K562 (cell line): ENCODE data around the gene CDK5RAP3. TPM values are rescaled to one million over a fixed set of nuclear protein-coding genes. Genes with fewer than 3 reads are reported as not detected.

ENCODE experiments used
- ATAC-seq: fragments of 200-7000 bp; cut with Tn5 transposase; 3 replicates; pipeline ENCODE4 v1.9.1; 2020; ENCODE audit warnings: moderate library complexity
- BruUV-seq: library from RNA; stranded (reverse); fragments of 400-500 nt; replicated peaks from 2 replicates; lab custom pipeline; 2021; lab: Mats Ljungman, UMichigan
- CTCF ChIA-PET: fragments of 300-600 bp; formaldehyde crosslinking; extraction: SDS; loops from one replicate; lab custom pipeline; 2021; ENCODE audit warnings: low intra/inter-chr PET ratio; lab: Yijun Ruan, JAX
- POLR2A ChIA-PET: fragments of 300-600, 350-650 bp; sonication (Branson Sonifier 250); formaldehyde crosslinking; extraction: SDS; loops from one replicate; lab custom pipeline; 2021; ENCODE audit warnings: antibody characterized with exemption, inconsistent platforms; lab: Yijun Ruan, JAX
- DNase-seq, 4 experiments: peaks; one replicate each; pipeline versions ENCODE4 v3.0.0 to v3.0.0-alpha.2; 2011 to 2018; ENCODE audit warnings: low spot score in 3 of 4, mixed read lengths in 3 of 4; ENCODE audit errors: extremely low read depth in 1 of 4
- FAIRE-seq: peaks from 2 replicates; lab custom pipeline; 2011; peaks lifted over from hg19 to GRCh38; lab: Jason Lieb, UNC
- H2AFZ ChIP-seq: 2 replicates; pipeline ENCODE4 v1.6.0; 2011; ENCODE audit warnings: low read depth, low read length, control low read depth, inconsistent platforms
- H3K27ac ChIP-seq: fragments of 200-600 bp; 3 replicates; pipeline ENCODE4 v1.8.0; 2011; ENCODE audit warnings: low read depth, mild to moderate bottlenecking, control low read depth, inconsistent platforms, low read length, moderate library complexity, mixed read lengths; ENCODE audit errors: extremely low read depth
- H3K27me3 ChIP-seq, 2 experiments: fragments of 300-600 bp in 1 of 2; 2 replicates in 1 of 2; 3 replicates in 1 of 2; pipeline versions ENCODE4 v1.6.0 to v1.8.0; 2011; ENCODE audit warnings: inconsistent platforms in 2 of 2, low read length in 2 of 2, mild to moderate bottlenecking in 1 of 2, mixed read lengths in 1 of 2, moderate library complexity in 1 of 2; ENCODE audit not compliant: control insufficient read depth in 2 of 2, insufficient read depth in 2 of 2
- H3K36me3 ChIP-seq: fragments of 300-600 bp; 3 replicates; pipeline ENCODE4 v1.8.0; 2011; ENCODE audit warnings: mild to moderate bottlenecking, low read length, inconsistent platforms; ENCODE audit not compliant: control insufficient read depth, insufficient read depth
- H3K4me1 ChIP-seq, 2 experiments: fragments of 200-600 bp in 1 of 2; replicated peaks in 1 of 2; 2 replicates in 1 of 2; 3 replicates in 1 of 2; pipeline versions ENCODE4 v1.5.1 to v1.8.0; 2011; ENCODE audit warnings: inconsistent platforms in 2 of 2, low read length in 2 of 2, mild to moderate bottlenecking in 1 of 2, mixed read lengths in 1 of 2, moderate library complexity in 1 of 2; ENCODE audit not compliant: control insufficient read depth in 2 of 2, insufficient read depth in 2 of 2
- H3K4me2 ChIP-seq: 2 replicates; pipeline ENCODE4 v1.6.1; 2011; ENCODE audit warnings: low read length, control low read depth, inconsistent platforms, mixed read lengths; ENCODE audit not compliant: insufficient read depth
- H3K4me3 ChIP-seq: fragments of 200-600 bp; sonication (generic), shearing (Covaris generic); 2 replicates; pipeline ENCODE4 v1.5.1; 2016; ENCODE audit warnings: control low read depth, inconsistent platforms
- H3K79me2 ChIP-seq: fragments of 200-600 bp; 3 replicates; pipeline ENCODE4 v1.8.0; 2011; ENCODE audit warnings: low read length, inconsistent platforms; ENCODE audit not compliant: control insufficient read depth, insufficient read depth
- H3K9ac ChIP-seq, 2 experiments: 2 replicates each; pipeline versions ENCODE4 v1.6.0 to v1.6.1; 2011; ENCODE audit warnings: low read depth in 2 of 2, low read length in 2 of 2, control low read depth in 1 of 2, inconsistent platforms in 1 of 2, mild to moderate bottlenecking in 1 of 2, mixed read lengths in 1 of 2; ENCODE audit not compliant: insufficient read depth in 1 of 2
- H3K9me1 ChIP-seq: one replicate; pipeline ENCODE4 v1.6.0; 2011; ENCODE audit warnings: inconsistent platforms, mild to moderate bottlenecking, low read length, moderate library complexity; ENCODE audit not compliant: control insufficient read depth, insufficient read depth
- H3K9me3 ChIP-seq: replicated peaks from 2 replicates; pipeline ENCODE4 v1.5.1; 2011; ENCODE audit warnings: low read depth, low read length, inconsistent platforms; ENCODE audit not compliant: control insufficient read depth, insufficient read depth
- H4K20me1 ChIP-seq: replicated peaks from 2 replicates; pipeline ENCODE4 v1.6.1; 2011; ENCODE audit warnings: low read length, inconsistent platforms, mixed read lengths; ENCODE audit not compliant: control insufficient read depth, insufficient read depth
- CBX5 ChIP-seq: IDR thresholded peaks from 2 replicates; pipeline ENCODE4 v1.6.1; 2014; ENCODE audit warnings: low read depth, borderline replicate concordance
- CHAMP1 ChIP-seq: fragments of 450-650 bp; IDR thresholded peaks from 2 replicates; pipeline ENCODE4 v1.6.1; 2016; ENCODE audit warnings: mild to moderate bottlenecking
- ELF2 ChIP-seq: fragments of 250-450 bp; sonication (Bioruptor Pico); IDR thresholded peaks from 2 replicates; pipeline ENCODE4 v1.5.0; 2021; ENCODE audit warnings: mild to moderate bottlenecking
- HSF4 ChIP-seq: fragments of 250-450 bp; sonication (Bioruptor Pico); IDR thresholded peaks from 2 replicates; pipeline ENCODE4 v2.1.2; 2022; ENCODE audit warnings: mild to moderate bottlenecking, moderate library complexity, borderline replicate concordance
- POLR2B ChIP-seq: fragments of 450-650 bp; IDR thresholded peaks from 2 replicates; pipeline ENCODE4 v1.6.1; 2018; ENCODE audit warnings: low read depth; ENCODE audit not compliant: partially characterized antibody
- POLR2G ChIP-seq: fragments of 200-400 bp; formaldehyde crosslinking; IDR thresholded peaks from 2 replicates; pipeline ENCODE4 v1.6.1; 2017; ENCODE audit warnings: low read depth, mild to moderate bottlenecking, antibody characterized with exemption, low read length, moderate library complexity
- RBM25 ChIP-seq: fragments of 200-400 bp; formaldehyde crosslinking; IDR thresholded peaks from 2 replicates; pipeline ENCODE4 v1.6.1; 2018; ENCODE audit warnings: low read length, low read depth, moderate library complexity; ENCODE audit not compliant: severe bottlenecking
- RBM39 ChIP-seq: fragments of 200-400 bp; formaldehyde crosslinking; optimal IDR thresholded peaks from 2 replicates; pipeline ENCODE3; 2018; ENCODE audit warnings: low read depth, low read length
- ZNF274 ChIP-seq: IDR thresholded peaks from 2 replicates; pipeline ENCODE4 v1.6.1; 2011; ENCODE audit warnings: low read depth, mild to moderate bottlenecking, low read length, moderate library complexity, borderline replicate concordance
- ZNF436 ChIP-seq: fragments of 250-450, 450-650 bp; sonication (Bioruptor Pico); formaldehyde crosslinking; IDR thresholded peaks from 2 replicates; pipeline ENCODE4 v1.7.0; 2020; ENCODE audit warnings: mild to moderate bottlenecking
- ZNF592 ChIP-seq: fragments of 450-650 bp; IDR thresholded peaks from 2 replicates; pipeline ENCODE4 v1.6.1; 2017; ENCODE audit warnings: antibody characterized with exemption, mild to moderate bottlenecking
- ZNF740 ChIP-seq, 3 experiments: fragments of 200-800 bp in 1 of 3; sonication (Bioruptor generic) in 1 of 3; sonication (generic) in 1 of 3; formaldehyde crosslinking in 1 of 3; IDR thresholded peaks; 2 replicates each; pipeline versions ENCODE4 v1.6.1 to v1.8.0; 2016 to 2022; ENCODE audit warnings: mild to moderate bottlenecking in 2 of 3, missing compliant biosample characterization in 2 of 3, missing genetic modification characterization in 2 of 3, missing genetic modification reagents in 1 of 3
- WGBS: fragments of 100-300 bp; shearing (Covaris generic); methylation state at CpG from one replicate; pipeline ENCODE4 v1.1.6; 2016; ENCODE audit warnings: low coverage, mixed read lengths; ENCODE audit not compliant: insufficient coverage; ENCODE audit errors: missing lambda C conversion rate; 5-methylcytosine and 5-hydroxymethylcytosine counted together
- in situ Hi-C: fragments of 300-500 bp; cut with MboI; formaldehyde crosslinking; loops from 4 replicates; pipeline ENCODE4 v1.15.0; 2018; ENCODE audit warnings: inconsistent platforms, mixed read lengths
- intact Hi-C: fragments of 100-400 bp; cut with micrococcal nuclease; formaldehyde crosslinking; loops from 2 replicates; pipeline ENCODE4 v1.14.2; 2022
- polyA plus RNA-seq, 8 experiments: library from polyadenylated mRNA; depleted of rRNA in 4 of 8; stranded (reverse) in 5 of 8; unstranded in 3 of 8; fragments of >200 nt; fragmentation: Nextera tagmentation in 2 of 8; fragmentation: Illumina TruSeq in 1 of 8; extraction: Ambion mirVana in 2 of 8; extraction: Trizol in 1 of 8; gene quantifications; 2 replicates each; pipeline versions ENCODE4 v1.2.1 to v1.2.3, GENCODE V29; 2011 to 2014; ENCODE audit warnings: inconsistent platforms in 1 of 8, missing spikeins in 1 of 8
- total RNA-seq, 7 experiments: library from RNA; depleted of rRNA in 6 of 7; stranded (reverse); fragments of >200 nt in 6 of 7; fragmentation: Illumina TruSeq in 2 of 7; extraction: Trizol in 2 of 7; gene quantifications; 2 replicates each; pipeline versions ENCODE4 v1.2.1 to v1.2.3, GENCODE V29; 2011 to 2021; ENCODE audit warnings: low replicate concordance in 1 of 7

CDK5RAP3 gene
- total and polyA plus RNA-seq, 9 of the 15 experiments (the other 6 are each of a cell fraction or from before 2014, with no cell fraction given), result 44.2 to 202 (median 91.5) TPM

GRCh38 chr17:47993031-47993564, 22.2 kb downstream of the CDK5RAP3 start (continued):
- TF ChIP-seq ZNF592 (no peak), POLR2G (no peak), CBX5 (no peak), RBM25 (no peak), ZNF274 (no peak)

- DNase-seq, result no peak
- no peak overlapping the region for H3K9ac ChIP-seq
- H2AFZ ChIP-seq, result no peak overlapping the region
- H3K27me3 ChIP-seq, result no peaks in the 10 kb centered on the region
- FAIRE-seq, result no peak
- intact Hi-C loops (no loop called here), in situ Hi-C loops (no loop called here)
- H3K4me1 ChIP-seq, result peaks cover 26 to 32% of the 10 kb centered on the region in 2 experiments
- H3K4me2 ChIP-seq, result no peak overlapping the region
- WGBS, result 28% methylated on average over 5 of the region's 5 CpGs
- ATAC-seq, result no peak
- H3K79me2 ChIP-seq, result no peaks in the 10 kb centered on the region
- H4K20me1 ChIP-seq, result no peaks in the 10 kb centered on the region
- H3K9me3 ChIP-seq, result no peaks in the 10 kb centered on the region
- H3K27ac ChIP-seq, result no peak overlapping the region
- no TSS peak for BruUV-seq
- H3K4me3 ChIP-seq, result no peak overlapping the region
- no peaks in the 10 kb centered on the region for H3K9me1 ChIP-seq
- ChIA-PET POLR2A (interaction anchor here (0.6 to 1.7 kb wide), 5 partner anchors 9 to 110 kb away, joined by 3 to 4 read pairs (median 4); no protein-coding TSS in a partner anchor), CTCF (no interaction called here)
- no peaks in the 10 kb centered on the region for H3K36me3 ChIP-seq
- no peak for TF ChIP-seq ELF2 (CRISPR knock-in tag)
- TF ChIP-seq HSF4 (CRISPR knock-in tag), result no peak
- no peak for TF ChIP-seq ZNF436 (CRISPR knock-in tag)
- TF ChIP-seq RBM39, result no peak
- no peak for TF ChIP-seq ZNF740 (CRISPR knock-in tag; IDR thresholded peaks at IDR 0.05)
- no peak for TF ChIP-seq ZNF740 (tag; IDR thresholded peaks at IDR 0.05)
- TF ChIP-seq POLR2B, result no peak
- TF ChIP-seq CHAMP1, result no peak
Observed at GRCh38 chr17:47993964-47994363, 23.1 kb downstream of the CDK5RAP3 start.
